NB4 (cell line): ENCODE results near the gene PDHX.

Source experiments
- CTCF ChIP-seq: IDR thresholded peaks from one replicate; pipeline ENCODE4 v1.5.1; 2012; ENCODE audit warnings: low read depth, low read length
- POLR2A ChIP-seq: IDR thresholded peaks from 2 replicates; pipeline ENCODE4 v1.6.1; 2011; ENCODE audit warnings: mild to moderate bottlenecking; ENCODE audit not compliant: insufficient read length; ENCODE audit errors: extremely low read depth

DNA sequence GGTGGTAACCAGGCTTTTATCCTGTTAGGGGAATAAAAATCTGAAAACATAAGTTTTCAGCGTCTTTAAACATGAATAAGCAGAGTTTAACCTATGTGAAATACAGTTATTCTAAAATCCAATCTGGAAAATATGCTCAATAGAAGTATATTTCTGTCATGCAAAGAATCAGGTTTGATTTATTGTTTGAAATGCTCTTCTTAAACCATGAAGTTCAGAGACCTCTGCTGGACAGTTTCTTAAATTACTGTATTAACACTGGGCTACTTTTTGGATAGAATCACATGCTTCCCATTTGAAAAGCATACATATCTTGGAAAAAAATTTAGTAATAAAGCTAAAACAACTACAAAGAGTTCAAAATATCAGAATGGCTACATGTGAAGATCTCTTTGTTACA lies 25.6 kb upstream of the PDHX start:
- TF ChIP-seq CTCF (no peak), POLR2A (no peak)
